GM12864 (cell line): ENCODE data around the gene PI4KA.

Experiments used
- DNase-seq: peaks from one replicate; pipeline ENCODE4 v3.0.0-alpha.2; 2011; ENCODE audit warnings: low read depth
- H3K4me3 ChIP-seq: 2 replicates; pipeline ENCODE4 v1.5.1; 2011; ENCODE audit warnings: mild to moderate bottlenecking, low read depth, low read length, control low read depth
- CTCF ChIP-seq: IDR thresholded peaks from 2 replicates; pipeline ENCODE4 v1.5.1; 2011; ENCODE audit warnings: low read depth, mild to moderate bottlenecking, moderate library complexity, low read length, control low read depth, inconsistent platforms; ENCODE audit errors: missing control alignments

PI4KA gene

GRCh38 chr22:20803696-20804324, 54.8 kb downstream of the PI4KA start:
- peak; percentile 54 for TF ChIP-seq CTCF
- H3K4me3 ChIP-seq, result no peak overlapping the region
- DNase-seq, result no peak

- TF ChIP-seq CTCF, result no peak
- no peak overlapping the region for H3K4me3 ChIP-seq
- no peak for DNase-seq
Observed at GRCh38 chr22:20802922-20803553, 55.6 kb downstream of the PI4KA start.

- H3K4me3 ChIP-seq, result no peak overlapping the region
- no peak for TF ChIP-seq CTCF
- no peak for DNase-seq
Observed at GRCh38 chr22:20802452-20802851, 56.2 kb downstream of the PI4KA start.

- DNase-seq, result no peak
- H3K4me3 ChIP-seq, result no peak overlapping the region
- no peak for TF ChIP-seq CTCF
Observed at GRCh38 chr22:20799449-20799848, 59.2 kb downstream of the PI4KA start.

- no peak for DNase-seq
- H3K4me3 ChIP-seq, result no peak overlapping the region
- TF ChIP-seq CTCF, result no peak
Observed at GRCh38 chr22:20798974-20799373, 59.6 kb downstream of the PI4KA start.

- no peak for DNase-seq
- TF ChIP-seq CTCF, result no peak
- no peak overlapping the region for H3K4me3 ChIP-seq
Observed at GRCh38 chr22:20798218-20798617, 60.4 kb downstream of the PI4KA start.

GRCh38 chr22:20796731-20797130, 61.9 kb downstream of the PI4KA start:
- DNase-seq, result no peak
- TF ChIP-seq CTCF, result no peak

More at GRCh38 chr22:20796731-20797130, 61.9 kb downstream of the PI4KA start:
- H3K4me3 ChIP-seq, result no peak overlapping the region
